SU-DHL-6 (cell line): Measurements from ENCODE around the gene FBXL2.

Experiments
- H2AFZ ChIP-seq: fragments of 200-600 bp; sonication (generic); 2 replicates; pipeline ENCODE4 v1.6.1; 2014; ENCODE audit warnings: low read depth, mild to moderate bottlenecking, moderate library complexity, mixed read lengths, antibody characterized with exemption, low read length; ENCODE audit not compliant: severe bottlenecking
- H3F3A ChIP-seq: fragments of 200-600 bp; shearing (Covaris generic); 2 replicates; pipeline ENCODE4 v1.6.0; 2016; ENCODE audit warnings: antibody characterized with exemption, mild to moderate bottlenecking; ENCODE audit not compliant: insufficient read depth
- H3K27ac ChIP-seq: fragments of 200-600 bp; sonication (generic); 2 replicates; pipeline ENCODE4 v1.5.1; 2016; ENCODE audit warnings: low read depth, mild to moderate bottlenecking, low read length, moderate library complexity, mixed read lengths
- H3K27me3 ChIP-seq: fragments of 200-600 bp; sonication (generic), shearing (Covaris generic); 2 replicates; pipeline ENCODE4 v1.6.0; 2014; ENCODE audit warnings: mild to moderate bottlenecking, low read length
- H3K36me3 ChIP-seq: fragments of 200-600 bp; sonication (generic); 2 replicates; pipeline ENCODE4 v1.6.1; 2014; ENCODE audit warnings: mild to moderate bottlenecking, low read length, mixed read lengths
- H3K4me2 ChIP-seq: fragments of 300-600, 200-600 bp; shearing (Covaris generic), sonication (generic); 2 replicates; pipeline ENCODE4 v1.6.0; 2014; ENCODE audit warnings: low read length, low read depth, mild to moderate bottlenecking; ENCODE audit not compliant: poor library complexity, severe bottlenecking
- H3K4me3 ChIP-seq: fragments of 200-600 bp; sonication (generic); 2 replicates; pipeline ENCODE4 v1.5.1; 2014; ENCODE audit warnings: antibody characterized with exemption, low read length, mild to moderate bottlenecking, mixed read lengths; ENCODE audit not compliant: insufficient read depth, poor library complexity, severe bottlenecking
- H3K79me2 ChIP-seq: fragments of 200-600 bp; sonication (generic); 2 replicates; pipeline ENCODE4 v1.6.1; 2014; ENCODE audit warnings: mild to moderate bottlenecking, low read length, moderate library complexity; ENCODE audit not compliant: insufficient read depth
- H3K9ac ChIP-seq: fragments of 200-600 bp; sonication (generic); 2 replicates; pipeline ENCODE4 v1.7.0; 2014; ENCODE audit warnings: mild to moderate bottlenecking, low read length
- H3K9me2 ChIP-seq: fragments of 200-600 bp; sonication (generic); replicated peaks from 2 replicates; pipeline ENCODE4 v1.6.1; 2014; ENCODE audit warnings: low read length; ENCODE audit not compliant: insufficient read depth
- H3K9me3 ChIP-seq: fragments of 200-600 bp; sonication (generic); 2 replicates; pipeline ENCODE4 v1.6.1; 2014; ENCODE audit warnings: low read length, mixed read lengths; ENCODE audit not compliant: insufficient read depth
- H4K20me1 ChIP-seq: fragments of 200-600 bp; sonication (generic); 2 replicates; pipeline ENCODE4 v1.6.1; 2014; ENCODE audit warnings: low read depth, mild to moderate bottlenecking, antibody characterized with exemption, low read length, moderate library complexity, mixed read lengths
- EZH2phosphoT487 ChIP-seq: fragments of 200-600 bp; sonication (generic), shearing (Covaris generic); conservative IDR thresholded peaks from 2 replicates; pipeline ENCODE4 v1.6.1; 2018; ENCODE audit warnings: mild to moderate bottlenecking, antibody characterized with exemption, low read length, moderate library complexity, mixed read lengths
- TF ChIP-seq, protein P1 (sequence below): fragments of 200-600 bp; sonication (generic); IDR thresholded peaks from one replicate; pipeline ENCODE4 v1.5.1; 2017; ENCODE audit warnings: antibody characterized with exemption, mild to moderate bottlenecking, low read length, moderate library complexity; ENCODE audit not compliant: insufficient read depth, poor library complexity, severe bottlenecking

FBXL2 gene

DNA sequence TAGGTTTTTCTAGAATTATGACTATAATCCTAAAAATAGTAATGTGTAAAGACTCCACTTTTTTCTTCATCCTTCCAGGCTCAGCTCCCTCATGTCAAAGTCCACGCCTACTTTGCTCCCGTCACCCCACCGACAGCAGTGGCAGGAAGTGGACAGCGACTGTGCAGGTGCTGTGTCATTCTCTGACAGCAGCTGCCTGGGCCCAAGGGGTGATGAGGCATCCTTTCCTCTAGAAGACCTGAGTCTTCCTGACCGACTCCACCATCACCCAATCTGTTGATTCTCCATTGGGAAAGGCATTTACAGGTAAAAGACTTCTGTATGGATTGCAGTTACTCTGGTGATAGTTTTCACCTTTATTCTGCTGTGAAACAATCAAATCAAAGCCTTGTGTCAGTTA, 108.2 kb downstream of the FBXL2 start:
- no peaks in the 10 kb centered on the region for H3K27me3 ChIP-seq
- H3K27ac ChIP-seq: no peak overlapping the region
- no peaks in the 10 kb centered on the region for H3F3A ChIP-seq
- H2AFZ ChIP-seq: no peak overlapping the region
- peaks cover 9% of the 10 kb centered on the region; the same call in 1 of the 2 replicates for H3K36me3 ChIP-seq
- H3K4me2 ChIP-seq: no peak overlapping the region
- no peaks in the 10 kb centered on the region for H4K20me1 ChIP-seq
- TF ChIP-seq EZH2phosphoT487: no peak
- TF ChIP-seq, protein P1, sequence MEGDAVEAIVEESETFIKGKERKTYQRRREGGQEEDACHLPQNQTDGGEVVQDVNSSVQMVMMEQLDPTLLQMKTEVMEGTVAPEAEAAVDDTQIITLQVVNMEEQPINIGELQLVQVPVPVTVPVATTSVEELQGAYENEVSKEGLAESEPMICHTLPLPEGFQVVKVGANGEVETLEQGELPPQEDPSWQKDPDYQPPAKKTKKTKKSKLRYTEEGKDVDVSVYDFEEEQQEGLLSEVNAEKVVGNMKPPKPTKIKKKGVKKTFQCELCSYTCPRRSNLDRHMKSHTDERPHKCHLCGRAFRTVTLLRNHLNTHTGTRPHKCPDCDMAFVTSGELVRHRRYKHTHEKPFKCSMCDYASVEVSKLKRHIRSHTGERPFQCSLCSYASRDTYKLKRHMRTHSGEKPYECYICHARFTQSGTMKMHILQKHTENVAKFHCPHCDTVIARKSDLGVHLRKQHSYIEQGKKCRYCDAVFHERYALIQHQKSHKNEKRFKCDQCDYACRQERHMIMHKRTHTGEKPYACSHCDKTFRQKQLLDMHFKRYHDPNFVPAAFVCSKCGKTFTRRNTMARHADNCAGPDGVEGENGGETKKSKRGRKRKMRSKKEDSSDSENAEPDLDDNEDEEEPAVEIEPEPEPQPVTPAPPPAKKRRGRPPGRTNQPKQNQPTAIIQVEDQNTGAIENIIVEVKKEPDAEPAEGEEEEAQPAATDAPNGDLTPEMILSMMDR: no peak
- no peak overlapping the region for H3K4me3 ChIP-seq
- H3K79me2 ChIP-seq: no peaks in the 10 kb centered on the region
- no peaks in the 10 kb centered on the region for H3K9me3 ChIP-seq
- H3K9ac ChIP-seq: no peak overlapping the region
- no peaks in the 10 kb centered on the region for H3K9me2 ChIP-seq

DNA sequence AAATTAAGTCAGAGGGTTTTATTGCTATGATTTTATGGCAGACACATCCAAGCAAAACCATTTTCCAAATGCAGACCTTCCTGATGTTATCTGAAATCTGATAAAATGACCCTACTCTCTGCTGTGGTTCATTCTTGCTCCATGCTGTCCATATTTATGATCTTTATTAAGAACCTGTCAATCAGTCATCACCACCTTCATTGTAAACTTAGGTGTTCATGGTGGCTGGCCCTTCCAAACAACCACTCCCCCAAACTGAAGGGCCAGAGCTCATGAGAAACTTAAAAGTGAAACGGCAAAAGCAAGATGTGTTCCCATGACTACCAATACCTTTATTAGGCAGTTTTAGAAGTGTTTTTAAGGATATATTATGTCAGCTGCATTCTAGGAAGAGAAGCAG, 109.4 kb downstream of the FBXL2 start:
- H4K20me1 ChIP-seq: no peaks in the 10 kb centered on the region
- H3K36me3 ChIP-seq: peaks cover 9% of the 10 kb centered on the region; the same call in 1 of the 2 replicates
- H3K4me3 ChIP-seq: no peak overlapping the region
- no peaks in the 10 kb centered on the region for H3K9me2 ChIP-seq
- H3K4me2 ChIP-seq: no peak overlapping the region
- H2AFZ ChIP-seq: no peak overlapping the region
- H3F3A ChIP-seq: no peaks in the 10 kb centered on the region
- no peaks in the 10 kb centered on the region for H3K9me3 ChIP-seq
- TF ChIP-seq, protein P1: no peak
- TF ChIP-seq EZH2phosphoT487: no peak
- no peak overlapping the region for H3K27ac ChIP-seq
- no peaks in the 10 kb centered on the region for H3K27me3 ChIP-seq
- no peaks in the 10 kb centered on the region for H3K79me2 ChIP-seq
- no peak overlapping the region for H3K9ac ChIP-seq

DNA sequence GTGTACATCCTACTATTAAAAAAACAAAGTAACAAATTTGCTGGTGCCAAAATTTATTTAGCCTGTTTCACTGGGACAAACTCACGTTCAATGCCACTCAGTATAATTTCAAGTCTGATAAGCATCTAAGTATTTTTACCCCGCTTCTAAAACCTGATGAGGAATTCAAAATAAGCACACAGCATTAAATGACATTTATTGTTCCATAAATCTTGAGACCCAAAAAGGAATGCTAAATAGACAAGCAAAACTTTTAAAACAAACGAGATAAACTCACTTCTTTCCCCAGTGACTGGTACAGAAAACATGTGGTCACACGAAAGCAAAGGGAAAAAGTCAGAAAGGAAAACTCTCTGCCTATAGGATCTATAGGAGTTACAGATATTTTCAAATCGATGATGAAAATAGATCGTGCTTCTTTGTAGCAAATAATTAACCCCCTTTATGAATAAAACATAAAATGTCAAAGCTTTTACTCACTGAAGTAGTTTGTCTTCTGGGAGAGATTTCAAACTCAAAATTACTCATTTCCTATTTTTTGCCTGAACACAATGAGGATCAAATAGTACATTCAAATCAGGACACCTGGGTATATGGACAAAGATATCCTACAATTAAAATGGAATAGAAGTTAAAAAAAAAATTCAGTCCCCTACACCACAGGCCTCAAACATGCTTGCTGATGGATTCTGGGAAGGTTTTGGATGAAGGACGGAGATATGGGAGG, 111.3 kb downstream of the FBXL2 start:
- H3K27me3 ChIP-seq: no peaks in the 10 kb centered on the region
- no peak overlapping the region for H2AFZ ChIP-seq
- no peak for TF ChIP-seq EZH2phosphoT487
- TF ChIP-seq, protein P1: no peak
- H3K4me2 ChIP-seq: no peak overlapping the region
- no peaks in the 10 kb centered on the region for H3K79me2 ChIP-seq
- H3K9me2 ChIP-seq: no peaks in the 10 kb centered on the region
- no peaks in the 10 kb centered on the region for H3F3A ChIP-seq
- H4K20me1 ChIP-seq: no peaks in the 10 kb centered on the region
- peaks cover 20% of the 10 kb centered on the region; the same call in 1 of the 2 replicates for H3K36me3 ChIP-seq
- no peak overlapping the region for H3K9ac ChIP-seq
- H3K9me3 ChIP-seq: no peaks in the 10 kb centered on the region
- no peak overlapping the region for H3K4me3 ChIP-seq
- no peak overlapping the region for H3K27ac ChIP-seq
